Upper lobe of right lung (tissue), 1 donor: ENCODE results near the gene KIFC3. TPM values are rescaled to one million over a fixed set of nuclear protein-coding genes. Genes with fewer than 3 reads are reported as not detected.
A peak's percentile ranks its signal among the peaks of the same experiment; 100 is the strongest.
"Not testable (repeated sequence)": the region's sequence is repeated elsewhere in the genome, so short reads cannot be mapped to it uniquely, and the experiment has no call there.

ENCODE experiments used
- ATAC-seq: fragments of 200-7000 bp; cut with Tn5 transposase; one replicate; pipeline ENCODE4 v1.9.1; 2020; ENCODE audit warnings: mild to moderate bottlenecking, moderate library complexity
- DNase-seq: peaks from one replicate; pipeline ENCODE4 v3.0.0-alpha.2; 2020
- H3K27ac ChIP-seq: fragments of 200-600 bp; one replicate; pipeline ENCODE4 v1.8.0; 2022
- H3K27me3 ChIP-seq: fragments of 200-600 bp; one replicate; pipeline ENCODE4 v1.8.0; 2022; ENCODE audit warnings: mild to moderate bottlenecking
- H3K36me3 ChIP-seq: fragments of 200-600 bp; one replicate; pipeline ENCODE4 v1.8.0; 2022
- H3K4me1 ChIP-seq: fragments of 200-600 bp; one replicate; pipeline ENCODE4 v1.8.0; 2022
- H3K4me3 ChIP-seq: fragments of 200-600 bp; one replicate; pipeline ENCODE4 v1.8.0; 2022; ENCODE audit warnings: mild to moderate bottlenecking
- H3K9me3 ChIP-seq: fragments of 200-600 bp; one replicate; pipeline ENCODE4 v1.8.0; 2022
- CTCF ChIP-seq: fragments of 200-600 bp; IDR thresholded peaks from one replicate; pipeline ENCODE4 v1.8.0; 2022; ENCODE audit warnings: antibody characterized with exemption
- intact Hi-C: fragments of 100-400 bp; cut with DNase I; formaldehyde crosslinking; loops from one replicate; pipeline ENCODE4 v1.11.0; 2022
- total RNA-seq: library from RNA; stranded (reverse); fragmentation: NEBNext Ultra II Directional; extraction: Animal tissue kit (Norgen Biotek cat#: 25700); gene quantifications from one replicate; pipeline ENCODE4 v1.2.1, GENCODE V29; 2021
- donor health status: DM: no; HTN: yes; CAD: no; lungs with severe emphysema.

The KIFC3 gene
- total RNA-seq, 1 donor from 2014 or later, result 99.1 TPM

- intact Hi-C loops, result no loop called here
- Histone ChIP-seq H3K27ac (peak overlapping the region; percentile 93), H3K36me3 (no peaks in the 10 kb centered on the region), H3K4me3 (peak overlapping the region; percentile 85), H3K4me1 (peaks cover 22% of the 10 kb centered on the region), H3K27me3 (no peaks in the 10 kb centered on the region), H3K9me3 (no peaks in the 10 kb centered on the region)
- no peak for TF ChIP-seq CTCF
- DNase-seq (peak; percentile 99), ATAC-seq (peak; percentile 95)
These were observed 67.2 kb downstream of the KIFC3 start for GRCh38 chr16:57734925-57735754.

- intact Hi-C loops, result no loop called here
- no peaks in the 10 kb centered on the region for H3K36me3 ChIP-seq
- H3K9me3 ChIP-seq, result no peaks in the 10 kb centered on the region
- peaks cover 22% of the 10 kb centered on the region for H3K4me1 ChIP-seq
- peak overlapping the region; percentile 85 for H3K4me3 ChIP-seq
- H3K27ac ChIP-seq, result peak overlapping the region; percentile 93
- H3K27me3 ChIP-seq, result no peaks in the 10 kb centered on the region
- no peak for TF ChIP-seq CTCF
- no peak for ATAC-seq
- no peak for DNase-seq
These were observed 67.9 kb downstream of the KIFC3 start for GRCh38 chr16:57734308-57734924.

DNA sequence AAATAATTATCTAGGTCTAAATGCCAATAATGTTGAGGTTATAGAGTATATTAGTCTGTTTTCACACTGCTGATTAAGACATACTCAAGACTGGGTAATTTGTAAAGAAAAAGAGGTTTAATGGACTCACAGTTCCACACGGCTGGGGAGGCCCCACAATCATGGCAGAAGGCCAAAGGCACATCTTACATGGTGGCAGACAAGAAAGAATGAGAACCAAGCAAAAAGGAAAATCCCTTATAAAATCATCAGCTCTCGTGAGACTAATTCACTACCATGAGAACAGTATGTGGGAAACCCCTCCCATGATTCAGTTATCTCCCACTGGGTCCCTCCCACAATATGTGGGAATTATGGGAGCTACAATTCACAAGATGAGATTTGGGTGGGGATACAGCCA is 69.6 kb downstream of the KIFC3 start:
- Histone ChIP-seq H3K9me3 (no peaks in the 10 kb centered on the region), H3K4me1 (peaks cover 22% of the 10 kb centered on the region), H3K36me3 (no peaks in the 10 kb centered on the region), H3K27ac (no peak overlapping the region), H3K4me3 (no peak overlapping the region), H3K27me3 (no peaks in the 10 kb centered on the region)
- DNase-seq, result no peak
- TF ChIP-seq CTCF, result no peak
- intact Hi-C loops, result no loop called here
- ATAC-seq, result no peak

DNA sequence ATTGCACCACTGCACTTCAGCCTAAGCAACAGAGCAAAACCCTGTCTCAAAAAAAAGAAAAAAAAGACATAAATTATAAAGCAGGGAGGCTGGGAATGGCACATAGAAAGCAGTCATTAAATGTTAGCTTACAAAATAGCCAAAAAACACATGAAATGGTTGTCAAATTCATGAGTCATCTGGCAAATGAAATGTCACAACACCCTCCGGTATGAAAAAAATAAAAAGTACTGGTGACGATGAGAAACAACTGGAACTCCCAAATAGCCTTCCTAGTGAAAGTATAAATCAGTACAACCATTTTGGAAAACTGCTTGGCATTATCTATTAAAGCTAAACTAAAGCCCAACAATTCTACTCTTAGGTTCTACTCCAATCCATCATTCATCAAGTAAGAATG is 70.3 kb downstream of the KIFC3 start:
- Histone ChIP-seq H3K36me3 (no peaks in the 10 kb centered on the region), H3K4me3 (no peak overlapping the region), H3K27ac (no peak overlapping the region), H3K9me3 (no peaks in the 10 kb centered on the region), H3K27me3 (no peaks in the 10 kb centered on the region), H3K4me1 (peaks cover 17% of the 10 kb centered on the region)
- no peak for TF ChIP-seq CTCF
- ATAC-seq, result no peak
- DNase-seq, result no peak
- intact Hi-C loops, result no loop called here

DNA sequence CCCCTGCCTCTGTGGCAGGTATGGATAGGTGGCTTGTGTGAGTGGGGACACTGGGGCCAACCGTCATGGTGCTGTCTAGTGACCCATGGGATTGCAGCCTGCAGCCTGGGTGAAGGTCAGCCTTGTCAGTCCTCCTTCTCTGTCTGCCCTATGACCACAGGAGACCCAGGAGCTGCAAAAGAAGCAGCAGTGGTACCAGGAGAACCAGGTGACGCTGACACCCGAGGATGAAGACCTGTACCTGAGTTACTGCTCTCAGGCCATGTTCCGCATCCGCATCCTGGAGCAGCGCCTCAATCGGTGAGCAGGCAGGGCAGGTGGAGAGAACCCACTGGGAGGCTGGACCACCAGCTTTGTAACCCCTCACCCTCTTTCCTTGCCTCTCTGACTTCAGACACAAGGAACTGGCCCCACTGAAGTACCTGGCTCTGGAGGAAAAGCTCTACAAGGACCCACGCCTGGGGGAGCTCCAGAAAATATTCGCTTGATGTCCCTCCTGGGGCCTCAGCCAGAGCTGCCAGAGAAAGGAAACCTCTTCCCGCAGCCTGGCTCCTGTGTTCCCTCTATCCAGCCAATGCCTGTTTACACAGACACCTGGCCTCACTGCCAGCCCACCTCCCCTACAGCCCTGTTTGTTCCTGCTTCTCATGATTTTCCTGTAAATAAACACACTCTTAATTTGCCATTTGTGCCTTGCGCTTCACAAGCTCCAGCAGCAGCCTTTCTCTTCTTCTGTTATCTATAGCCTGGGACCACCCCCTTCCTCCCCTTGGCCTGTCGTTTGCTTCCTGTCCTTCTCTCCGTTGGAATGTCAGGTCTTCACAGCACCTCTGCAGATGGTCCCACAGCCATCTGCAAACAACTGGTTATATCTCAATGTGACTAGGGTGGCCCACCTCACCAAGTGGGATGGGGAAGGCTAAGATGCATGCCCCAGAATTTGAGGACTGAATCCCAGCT is 71.2 kb downstream of the KIFC3 start:
- Histone ChIP-seq H3K27ac (no peak overlapping the region), H3K9me3 (no peaks in the 10 kb centered on the region), H3K27me3 (no peaks in the 10 kb centered on the region), H3K4me1 (peaks cover 7% of the 10 kb centered on the region), H3K36me3 (no peaks in the 10 kb centered on the region), H3K4me3 (no peak overlapping the region)
- intact Hi-C loops, result no loop called here
- DNase-seq, result peak; percentile 48
- ATAC-seq, result no peak
- TF ChIP-seq CTCF, result no peak

DNA sequence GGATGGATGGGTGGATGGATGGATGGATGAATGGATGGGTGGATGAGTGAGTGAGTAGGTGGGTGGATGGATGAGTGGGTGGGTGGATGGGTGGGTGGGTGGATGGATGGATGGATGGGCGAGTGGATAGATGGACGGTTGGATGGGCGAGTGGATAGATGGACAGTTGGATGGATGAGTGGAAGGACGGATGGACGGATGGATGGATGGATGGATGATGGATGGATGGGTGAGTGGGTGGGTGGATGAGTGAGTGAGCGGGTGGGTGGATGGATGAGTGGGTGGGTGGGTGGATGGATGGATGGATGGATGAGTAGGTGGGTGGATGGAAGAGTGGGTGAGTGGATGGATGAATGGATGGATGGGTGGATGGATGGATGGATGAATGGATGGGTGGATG is 72.4 kb downstream of the KIFC3 start:
- H3K4me1 ChIP-seq, H3K27me3 ChIP-seq, ATAC-seq, H3K27ac ChIP-seq, DNase-seq, intact Hi-C loops, H3K4me3 ChIP-seq, H3K9me3 ChIP-seq, H3K36me3 ChIP-seq: not testable (repeated sequence)
